H1 (cell line): ENCODE data around the gene BRD1. TPM values are rescaled to one million over a fixed set of nuclear protein-coding genes. Genes with fewer than 3 reads are reported as not detected.

ENCODE experiments used
- ASH2L ChIP-seq: fragments of 200-600, 300-600 bp; sonication (generic); IDR thresholded peaks from one replicate; pipeline ENCODE4 v1.7.1; 2017; ENCODE audit warnings: low read length
- BACH1 ChIP-seq: IDR thresholded peaks from 2 replicates; pipeline ENCODE4 v1.6.1; 2012; ENCODE audit warnings: low read length, improper control_type of control experiment
- EGR1 ChIP-seq: IDR thresholded peaks from 2 replicates; pipeline ENCODE4 v1.6.1; 2011; ENCODE audit warnings: low read depth, low read length, borderline replicate concordance
- EZH2 ChIP-seq: fragments of 200-600 bp; sonication (generic); IDR thresholded peaks from 2 replicates; pipeline ENCODE4 v1.7.1; 2012; ENCODE audit warnings: low read depth, mild to moderate bottlenecking, moderate library complexity, low read length, inconsistent platforms; ENCODE audit not compliant: severe bottlenecking
- JUN ChIP-seq: IDR thresholded peaks from 2 replicates; pipeline ENCODE4 v1.6.1; 2011; ENCODE audit warnings: low read depth, mild to moderate bottlenecking, improper control_type of control experiment, low read length
- KDM1A ChIP-seq: fragments of 200-600, 300-600 bp; sonication (generic); IDR thresholded peaks from 2 replicates; pipeline ENCODE4 v1.7.1; 2016; ENCODE audit warnings: mild to moderate bottlenecking, low read length, borderline replicate concordance
- KDM4A ChIP-seq: IDR thresholded peaks from one replicate; pipeline ENCODE4 v1.7.1; 2012; ENCODE audit warnings: low read depth, mild to moderate bottlenecking, moderate library complexity, low read length, inconsistent platforms; ENCODE audit not compliant: severe bottlenecking
- MAX ChIP-seq: IDR thresholded peaks from 2 replicates; pipeline ENCODE4 v1.6.1; 2012; ENCODE audit warnings: inconsistent platforms
- RBBP5 ChIP-seq: IDR thresholded peaks from 2 replicates; pipeline ENCODE4 v1.7.1; 2012; ENCODE audit warnings: low read depth, mild to moderate bottlenecking, inconsistent platforms, low read length, moderate library complexity, borderline replicate concordance
- SP1 ChIP-seq: IDR thresholded peaks from 2 replicates; pipeline ENCODE4 v1.6.1; 2011; ENCODE audit warnings: low read depth, low read length
- ZNF274 ChIP-seq: IDR thresholded peaks from 2 replicates; pipeline ENCODE4 v1.7.0; 2012; ENCODE audit warnings: low read length, borderline replicate concordance; ENCODE audit errors: extremely low read depth
- polyA plus RNA-seq, 7 experiments: library from polyadenylated mRNA; depleted of rRNA in 3 of 7; stranded (reverse) in 5 of 7; unstranded in 2 of 7; fragments of >200 nt in 5 of 7; fragments of 200-250 nt in 2 of 7; gene quantifications; 1 replicate in 5 of 7; 2 replicates in 1 of 7; 4 replicates in 1 of 7; pipeline versions ENCODE4 v1.2.1 to v1.2.3, GENCODE V29; 2011 to 2013; ENCODE audit warnings: missing spikeins in 2 of 7, mixed read lengths in 2 of 7
- total RNA-seq: library from RNA; stranded (reverse); fragmentation: NEBNext Ultra II Directional; extraction: Animal tissue kit (Norgen Biotek cat#: 25700); gene quantifications from 2 replicates; pipeline ENCODE4 v1.2.1, GENCODE V29; 2021
- TF ChIP-seq, protein P1 (sequence below): IDR thresholded peaks from 2 replicates; pipeline ENCODE4 v1.6.1; 2012; ENCODE audit warnings: low read length, inconsistent platforms

BRD1 gene
- total and polyA plus RNA-seq, 2 of the 8 experiments (the other 6 are each of a cell fraction or from before 2014, with no cell fraction given), result 6.8 to 34.0 TPM

DNA sequence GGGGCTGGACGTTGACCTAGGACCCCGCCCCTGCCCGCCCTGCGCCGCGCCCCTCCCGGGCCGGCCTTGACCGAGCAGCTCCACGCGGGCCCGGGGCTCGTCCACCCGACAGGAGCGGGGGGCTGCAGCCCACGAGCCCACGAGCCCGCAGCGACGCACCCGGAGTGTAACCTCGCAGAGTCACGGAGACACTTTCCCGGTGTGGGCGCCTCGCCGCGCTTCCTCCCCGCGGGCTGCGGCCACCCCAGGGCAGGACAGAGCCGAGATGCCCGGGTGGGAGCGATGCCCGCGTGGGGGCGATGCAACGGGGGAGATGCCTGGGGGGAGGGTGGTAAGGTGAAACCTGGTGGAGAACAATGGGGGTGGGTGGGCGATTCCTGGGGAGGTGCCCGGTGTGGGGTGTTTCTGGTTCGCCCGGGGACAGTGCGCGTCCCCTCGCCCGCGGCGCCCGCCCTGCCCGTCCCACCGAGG is 21.1 kb upstream of the BRD1 start (continued):
- no peak for TF ChIP-seq KDM1A
- no peak for TF ChIP-seq JUN
- no peak for TF ChIP-seq MAX
- TF ChIP-seq, protein P1, sequence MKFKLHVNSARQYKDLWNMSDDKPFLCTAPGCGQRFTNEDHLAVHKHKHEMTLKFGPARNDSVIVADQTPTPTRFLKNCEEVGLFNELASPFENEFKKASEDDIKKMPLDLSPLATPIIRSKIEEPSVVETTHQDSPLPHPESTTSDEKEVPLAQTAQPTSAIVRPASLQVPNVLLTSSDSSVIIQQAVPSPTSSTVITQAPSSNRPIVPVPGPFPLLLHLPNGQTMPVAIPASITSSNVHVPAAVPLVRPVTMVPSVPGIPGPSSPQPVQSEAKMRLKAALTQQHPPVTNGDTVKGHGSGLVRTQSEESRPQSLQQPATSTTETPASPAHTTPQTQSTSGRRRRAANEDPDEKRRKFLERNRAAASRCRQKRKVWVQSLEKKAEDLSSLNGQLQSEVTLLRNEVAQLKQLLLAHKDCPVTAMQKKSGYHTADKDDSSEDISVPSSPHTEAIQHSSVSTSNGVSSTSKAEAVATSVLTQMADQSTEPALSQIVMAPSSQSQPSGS, result no peak
- TF ChIP-seq EGR1, result no peak
- no peak for TF ChIP-seq ASH2L
- peak; percentile 39 for TF ChIP-seq EZH2
- no peak for TF ChIP-seq SP1
- peak; percentile 44 for TF ChIP-seq KDM4A
- no peak for TF ChIP-seq ZNF274
- no peak for TF ChIP-seq BACH1
- 0 out of 2 replicates have a peak, but pooled peaks have one; percentile 40 for TF ChIP-seq RBBP5
- TF ChIP-seq, all 59 proteins: peak for 3
